Measurements from ENCODE around the gene LIPE.

The LIPE gene

DNA sequence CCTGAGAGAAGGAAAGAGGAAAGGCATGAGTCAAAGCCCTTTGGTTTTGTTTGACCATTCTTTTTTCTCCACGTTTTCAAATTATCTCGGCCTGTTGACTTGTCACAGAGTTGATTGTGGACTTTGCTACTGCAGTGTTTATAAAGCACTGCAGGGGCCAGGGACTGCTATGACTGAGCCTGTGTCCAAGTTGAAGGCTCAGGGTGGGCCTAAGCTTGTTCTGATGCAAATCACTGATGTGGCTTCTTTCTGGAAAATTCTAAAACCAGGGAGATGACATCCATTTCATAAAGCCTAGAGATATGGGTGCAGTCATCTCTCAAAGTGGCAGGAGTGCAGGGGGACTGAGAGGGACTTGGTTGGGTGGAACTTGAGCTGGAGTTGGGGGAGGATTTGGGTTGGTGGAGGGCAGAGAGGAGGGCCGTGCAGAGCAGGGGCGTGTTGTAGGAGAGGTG, 16.8 kb upstream of the LIPE start:
- DNase-seq (ENCODE audit: low read depth, low spot score), result no peak

DNA sequence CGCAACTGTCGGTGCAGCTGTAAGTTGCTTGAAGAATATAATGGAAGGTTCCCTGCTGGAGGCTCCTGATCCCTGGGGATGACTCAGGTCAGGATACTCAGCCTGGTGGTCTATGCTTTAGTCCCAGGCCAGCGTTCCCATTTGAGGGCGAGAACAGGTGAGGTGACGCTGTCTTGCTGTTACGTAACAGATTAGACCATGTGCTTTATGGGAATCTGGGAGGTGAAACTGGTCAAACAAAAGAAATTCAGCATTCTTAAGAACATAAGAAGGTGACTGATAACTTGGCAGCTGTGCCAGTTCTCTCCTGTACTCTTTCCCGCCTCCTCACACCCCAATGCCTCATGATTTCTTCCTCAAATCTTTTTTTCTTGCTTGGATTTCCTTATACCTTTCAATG, 15.6 kb upstream of the LIPE start, which contains the start of gene CXCL17:
Gene CXCL17 (minus strand): TSS at position 114 of the 400 bp plus-strand sequence. CDS start 114 bp downstream, outside the sequence.
- no peak for DNase-seq (ENCODE audit: low read depth, low spot score)

DNA sequence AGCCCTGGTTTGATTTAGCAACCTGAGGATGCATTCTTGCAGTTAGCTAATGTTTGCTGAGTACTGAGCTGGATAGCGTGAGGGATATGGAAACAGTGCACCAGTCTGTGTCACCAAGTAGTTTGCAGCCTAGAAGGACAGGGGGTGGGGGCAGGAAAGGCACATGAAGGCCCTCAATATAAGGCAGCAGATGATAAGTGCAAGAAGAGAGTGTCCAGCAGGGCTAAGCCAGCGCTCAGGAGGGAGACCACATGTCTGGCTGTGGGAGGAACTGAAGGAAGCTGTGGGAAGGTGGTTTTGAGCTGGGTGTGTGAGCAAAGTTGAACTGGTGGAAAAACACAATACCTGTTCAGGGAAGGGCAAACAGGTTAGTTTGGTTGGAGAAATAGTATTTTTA, 13.9 kb upstream of the LIPE start:
- peak; percentile 47 for DNase-seq (ENCODE audit: low read depth, low spot score)

- peak; percentile 80 for DNase-seq (ENCODE audit: low read depth, low spot score)
Measured at GRCh38 chr19:42440357-42441048, 13.3 kb upstream of the LIPE start.

- no peak for DNase-seq (ENCODE audit: low read depth, low spot score)
Measured at GRCh38 chr19:42436006-42436405, 8.8 kb upstream of the LIPE start.

DNA sequence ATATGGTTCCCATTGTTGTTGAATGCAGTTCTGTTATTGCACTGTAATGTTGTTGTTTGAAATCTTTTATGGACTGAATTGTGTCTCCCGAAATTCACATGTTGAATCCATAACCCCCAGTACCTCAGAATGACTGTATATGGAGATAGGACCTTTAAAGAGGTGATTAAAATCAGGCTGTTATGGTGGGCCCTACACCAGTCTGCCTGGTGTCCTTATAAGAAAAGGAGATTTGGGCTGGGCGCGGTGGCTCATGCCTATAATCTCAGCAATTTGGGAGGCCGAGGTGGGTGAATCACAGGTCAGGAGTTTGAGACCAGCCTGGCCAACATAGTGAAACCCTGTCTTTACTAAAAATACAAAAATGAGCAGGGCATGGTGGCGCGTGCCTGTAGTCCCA, 8.1 kb upstream of the LIPE start:
- no peak for DNase-seq (ENCODE audit: low read depth, low spot score)

DNA sequence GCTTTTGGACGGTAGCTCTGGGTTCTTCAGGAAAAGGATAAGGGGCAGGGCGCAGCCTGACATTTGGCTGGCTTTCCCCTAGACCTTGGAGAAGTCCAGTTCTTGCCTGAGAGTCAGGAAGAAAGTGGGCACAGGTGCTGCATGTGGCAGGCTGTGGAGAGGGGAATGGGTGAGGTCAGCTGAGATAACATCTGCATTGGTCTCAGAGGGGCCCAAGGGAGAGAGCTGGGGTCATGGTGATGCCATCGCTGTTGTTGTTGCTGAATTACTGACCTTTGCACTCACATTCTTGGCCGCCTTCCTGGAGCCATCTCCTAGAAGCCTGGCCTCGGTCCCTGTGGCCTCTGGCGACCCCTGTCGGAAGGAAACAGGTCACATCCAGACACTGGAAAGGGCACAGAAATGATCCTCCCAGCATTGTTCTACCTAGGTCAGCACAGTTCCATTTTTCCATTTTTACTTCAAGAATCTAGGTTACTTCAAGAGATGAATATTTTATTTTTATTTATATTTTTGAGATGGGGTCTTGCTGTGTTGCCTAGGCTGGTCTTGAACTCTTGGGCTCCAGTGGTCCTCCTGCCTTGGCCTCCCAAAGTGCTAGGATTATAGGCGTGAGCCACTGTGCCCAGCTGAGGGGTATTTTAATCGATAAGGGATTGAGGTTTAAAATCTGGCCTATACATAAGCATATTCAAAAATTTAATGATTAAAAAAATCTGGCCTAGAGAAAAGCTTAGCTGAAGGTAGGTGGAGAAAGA, 6.5 kb upstream of the LIPE start:
- peak; percentile 85 for DNase-seq (ENCODE audit: low read depth, low spot score)

GRCh38 chr19:42431486-42431885, 4.3 kb upstream of the LIPE start:
- no peak for DNase-seq (ENCODE audit: low read depth, low spot score)

- DNase-seq (ENCODE audit: low read depth, low spot score), result no peak
Measured at GRCh38 chr19:42428676-42429075, 1.5 kb upstream of the LIPE start.

GRCh38 chr19:42426643-42427042, 545 bp downstream of the LIPE start:
- DNase-seq (ENCODE audit: low read depth, low spot score), result no peak

DNA sequence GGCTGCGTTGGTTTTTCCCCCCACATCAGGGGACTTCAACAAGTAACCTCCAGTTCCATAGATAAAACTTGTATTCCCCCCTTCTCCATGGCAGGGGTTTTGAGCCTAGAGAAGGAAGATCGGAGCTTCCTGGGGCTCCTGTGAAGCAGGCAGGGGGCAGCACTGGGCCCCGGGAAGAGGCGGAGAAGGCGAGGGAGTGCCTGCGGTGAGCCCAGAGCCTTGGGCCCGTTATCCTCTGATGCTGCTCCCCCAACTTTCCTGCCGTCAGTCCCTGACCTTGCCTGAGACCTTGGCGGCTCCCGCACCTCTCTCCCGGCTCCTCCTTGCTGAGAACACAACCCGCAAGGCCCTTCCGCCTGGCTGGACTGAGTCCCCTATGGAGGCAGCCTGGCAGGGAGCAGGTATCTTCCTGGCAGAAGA, 2.5 kb downstream of the LIPE start:
- peak; percentile 59 for DNase-seq (ENCODE audit: low read depth, low spot score)

DNA sequence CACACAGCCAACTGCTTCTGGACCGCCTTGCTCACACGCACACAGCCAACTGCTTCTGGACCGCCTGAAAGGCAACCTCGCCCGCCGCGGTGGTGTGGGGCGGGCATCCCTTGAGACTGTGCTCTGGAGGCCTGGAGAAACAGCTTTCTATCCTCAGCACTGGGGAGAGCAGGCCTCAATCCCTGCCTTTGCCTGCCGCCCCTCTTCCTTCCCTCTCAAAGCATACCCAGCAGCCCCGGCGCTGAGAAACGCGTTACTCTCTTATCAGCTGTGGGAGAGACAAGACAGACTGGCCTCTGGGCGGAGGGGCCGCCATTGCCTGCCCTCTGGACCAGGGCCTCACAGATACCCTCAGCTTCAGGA, 2.9 kb downstream of the LIPE start:
- DNase-seq (ENCODE audit: low read depth, low spot score), result peak; percentile 52

- peak; percentile 81 for DNase-seq (ENCODE audit: low read depth, low spot score)
Measured at GRCh38 chr19:42423462-42424344, 3.5 kb downstream of the LIPE start.

DNA sequence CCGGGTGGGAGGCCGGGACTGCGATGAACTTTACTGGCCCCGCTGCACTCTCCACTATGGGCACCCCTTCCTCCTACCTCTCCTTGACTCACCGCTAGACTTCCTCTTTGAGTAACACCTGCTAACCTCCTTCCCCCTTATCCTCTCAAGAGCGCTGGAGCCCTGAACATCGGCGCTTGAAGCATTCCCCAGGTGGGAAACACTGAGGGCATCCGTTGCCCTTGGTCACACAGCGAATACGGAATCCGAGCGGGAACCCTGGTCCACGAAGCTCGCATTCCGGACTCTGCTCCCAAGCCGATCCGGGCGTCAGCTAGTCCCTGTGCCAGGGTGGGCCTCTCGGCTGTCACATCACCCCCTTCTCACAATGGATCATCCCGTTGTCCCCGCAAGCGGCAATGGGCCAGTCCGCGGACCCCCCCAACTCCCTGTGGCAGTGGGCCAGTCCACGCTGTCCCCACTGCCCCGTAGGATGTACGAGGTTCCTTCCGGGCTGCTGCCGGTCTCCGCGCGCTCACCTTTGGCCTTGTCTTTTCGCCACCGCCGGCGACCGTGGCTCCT, 4.2 kb downstream of the LIPE start:
- DNase-seq (ENCODE audit: low read depth, low spot score), result no peak

- peak; percentile 67 for DNase-seq (ENCODE audit: low read depth, low spot score)
Measured at GRCh38 chr19:42422092-42422900, 4.9 kb downstream of the LIPE start.

- no peak for DNase-seq (ENCODE audit: low read depth, low spot score)
Measured at GRCh38 chr19:42421591-42422031, 5.6 kb downstream of the LIPE start.

DNA sequence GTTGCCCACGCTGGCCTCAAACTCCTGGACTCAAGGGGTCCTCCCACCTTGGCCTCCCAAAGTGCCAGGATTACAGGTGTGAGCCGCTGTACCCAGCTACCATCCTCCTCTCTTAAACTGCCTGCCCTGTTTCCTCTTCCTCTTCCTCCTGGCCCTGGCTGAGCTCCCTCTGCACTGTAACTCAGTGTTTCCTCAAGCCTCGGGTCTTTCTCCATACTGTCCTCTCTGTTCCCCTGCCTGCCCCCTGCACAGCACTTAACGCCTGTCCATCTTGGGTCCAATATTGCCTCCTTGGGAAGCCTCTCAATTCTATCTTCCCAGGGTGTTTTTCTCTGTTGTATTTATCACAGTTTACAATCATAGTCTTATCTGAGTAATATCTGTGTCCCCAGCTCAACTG, 6.1 kb downstream of the LIPE start:
- no peak for DNase-seq (ENCODE audit: low read depth, low spot score)

DNA sequence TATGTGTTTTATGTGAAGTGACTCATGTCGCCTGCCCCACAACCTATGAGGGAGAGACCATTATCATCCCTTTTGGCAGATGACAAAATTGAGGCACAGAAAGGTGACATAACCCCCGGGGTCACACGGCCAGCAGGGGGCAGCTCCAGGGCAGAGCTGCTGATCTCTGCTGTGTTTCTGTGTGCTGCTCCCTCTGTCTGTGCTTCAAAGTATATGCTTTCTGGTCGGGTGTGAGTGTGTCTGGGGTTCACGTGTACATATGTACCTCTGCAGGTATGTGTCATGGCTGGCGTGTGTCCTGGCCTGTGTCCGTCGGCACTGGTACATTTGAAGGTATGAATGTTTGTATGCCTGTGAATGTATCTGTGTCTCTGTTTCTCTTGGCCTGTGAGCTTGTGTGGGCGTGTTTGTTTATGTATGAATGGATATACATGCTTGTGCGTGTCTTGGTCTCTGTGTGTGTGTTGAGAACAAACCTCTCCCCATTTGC, 7.1 kb downstream of the LIPE start:
- peak; percentile 77 for DNase-seq (ENCODE audit: low read depth, low spot score)

- no peak for DNase-seq (ENCODE audit: low read depth, low spot score)
Measured at GRCh38 chr19:42419309-42419708, 7.9 kb downstream of the LIPE start.

DNA sequence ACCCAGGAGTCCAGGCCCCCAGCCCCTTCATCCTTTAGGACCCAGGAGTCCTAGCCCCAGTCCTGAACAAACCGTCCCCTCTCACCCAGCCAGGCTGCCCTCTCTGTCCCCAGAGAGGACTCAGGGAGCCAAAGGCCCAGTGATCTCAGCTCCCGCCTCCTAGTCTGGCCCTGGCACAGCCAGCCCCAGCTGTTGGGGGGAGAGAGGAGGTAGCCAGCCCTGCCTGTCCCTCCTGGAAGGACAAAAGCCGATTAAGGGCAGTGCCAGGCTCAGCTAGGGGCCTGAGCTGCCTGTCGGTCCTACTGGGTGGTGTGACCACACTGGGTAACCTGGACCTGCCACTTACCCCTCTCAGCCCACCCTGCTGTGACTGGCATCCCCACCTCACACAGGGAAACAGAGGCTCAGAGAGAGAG, 14.5 kb downstream of the LIPE start:
- DNase-seq (ENCODE audit: low read depth, low spot score), result no peak

- DNase-seq (ENCODE audit: low read depth, low spot score), result peak; percentile 85
Measured at GRCh38 chr19:42412227-42412626, 15.0 kb downstream of the LIPE start.
